Skin epidermis (tissue), 12 donors: ENCODE data around the gene SBK1.
"Not testable (repeated sequence)": the region's sequence is repeated elsewhere in the genome, so short reads cannot be mapped to it uniquely, and the experiment has no call there.

Experiments used
- H3K27ac ChIP-seq, 21 experiments: fragments of 200-600 bp; sonication (generic) in 11 of 21; one replicate each; pipeline ENCODE4 v1.5.0; 2020; ENCODE audit warnings: mild to moderate bottlenecking in 3 of 21, inconsistent platforms in 2 of 21, moderate library complexity in 2 of 21
- H3K4me3 ChIP-seq, 7 experiments: fragments of 200-600 bp; sonication (generic) in 2 of 7; one replicate each; pipeline ENCODE4 v1.5.0; 2020; ENCODE audit warnings: inconsistent platforms in 2 of 7, mild to moderate bottlenecking in 2 of 7, moderate library complexity in 1 of 7

Gene SBK1

GRCh38 chr16:28291651-28292626 lies at the start of gene SBK1:
Gene SBK1 (plus strand): TSS chr16:28292525. CDS start chr16:28317392, 24,867 bp downstream.
- Histone ChIP-seq H3K4me3 (peak within 1 kb of the TSS; percentile 38 to 64 (median 44)), H3K27ac (peak within 1 kb of the TSS in 19 of 21 experiments; percentile 3 to 85 (median 60))

- not testable (repeated sequence) for H3K4me3 ChIP-seq, H3K27ac ChIP-seq
Observed at GRCh38 chr16:28249483-28249882, 42.8 kb upstream of the SBK1 start.

GRCh38 chr16:28250999-28251398 lies 41.3 kb upstream of the SBK1 start:
- H3K4me3 ChIP-seq = no peak overlapping the region
- H3K27ac ChIP-seq = no peak overlapping the region

GRCh38 chr16:28254158-28254557 lies 38.2 kb upstream of the SBK1 start:
- Histone ChIP-seq H3K27ac (no peak overlapping the region), H3K4me3 (no peak overlapping the region)

GRCh38 chr16:28255838-28256237 lies 36.5 kb upstream of the SBK1 start:
- H3K4me3 ChIP-seq = no peak overlapping the region
- no peak overlapping the region for H3K27ac ChIP-seq

GRCh38 chr16:28257256-28257655 lies 35.1 kb upstream of the SBK1 start:
- no peak overlapping the region for H3K27ac ChIP-seq
- H3K4me3 ChIP-seq = no peak overlapping the region

GRCh38 chr16:28258567-28258966 lies 33.8 kb upstream of the SBK1 start:
- H3K27ac ChIP-seq = no peak overlapping the region

GRCh38 chr16:28259091-28259780 lies 33.1 kb upstream of the SBK1 start:
- H3K27ac ChIP-seq = no peak overlapping the region
- H3K4me3 ChIP-seq = no peak overlapping the region

More at GRCh38 chr16:28258567-28258966, 33.8 kb upstream of the SBK1 start:
- H3K4me3 ChIP-seq = no peak overlapping the region

- Histone ChIP-seq H3K27ac (no peak overlapping the region), H3K4me3 (no peak overlapping the region)
Observed at GRCh38 chr16:28259781-28260150, 32.6 kb upstream of the SBK1 start.

GRCh38 chr16:28260193-28260592 lies 32.1 kb upstream of the SBK1 start:
- no peak overlapping the region for H3K27ac ChIP-seq
- no peak overlapping the region for H3K4me3 ChIP-seq

GRCh38 chr16:28261942-28262341 lies 30.4 kb upstream of the SBK1 start:
- Histone ChIP-seq H3K27ac (no peak overlapping the region), H3K4me3 (no peak overlapping the region)

GRCh38 chr16:28263305-28263704 lies 29.0 kb upstream of the SBK1 start:
- H3K4me3 ChIP-seq = no peak overlapping the region
- H3K27ac ChIP-seq = no peak overlapping the region

- Histone ChIP-seq H3K4me3 (no peak overlapping the region), H3K27ac (no peak overlapping the region)
Observed at GRCh38 chr16:28264656-28265055, 27.7 kb upstream of the SBK1 start.

- no peak overlapping the region for H3K27ac ChIP-seq
- H3K4me3 ChIP-seq = no peak overlapping the region
Observed at GRCh38 chr16:28265822-28266221, 26.5 kb upstream of the SBK1 start.

- H3K4me3 ChIP-seq = no peak overlapping the region
- H3K27ac ChIP-seq = no peak overlapping the region
Observed at GRCh38 chr16:28267356-28267755, 25.0 kb upstream of the SBK1 start.

- Histone ChIP-seq H3K27ac (no peak overlapping the region), H3K4me3 (no peak overlapping the region)
Observed at GRCh38 chr16:28273511-28273910, 18.8 kb upstream of the SBK1 start.

- Histone ChIP-seq H3K27ac (no peak overlapping the region), H3K4me3 (no peak overlapping the region)
Observed at GRCh38 chr16:28274676-28275075, 17.6 kb upstream of the SBK1 start.

GRCh38 chr16:28276301-28276700 lies 16.0 kb upstream of the SBK1 start:
- Histone ChIP-seq H3K4me3 (no peak overlapping the region), H3K27ac (no peak overlapping the region)

GRCh38 chr16:28277537-28278388 lies 14.6 kb upstream of the SBK1 start:
- Histone ChIP-seq H3K4me3 (peak overlapping the region in 6 of 7 experiments; percentile 2 to 25 (median 20)), H3K27ac (peak overlapping the region in 4 of 21 experiments; percentile 35 to 59 (median 44))

- Histone ChIP-seq H3K4me3 (no peak overlapping the region), H3K27ac (no peak overlapping the region)
Observed at GRCh38 chr16:28279006-28279405, 13.3 kb upstream of the SBK1 start.
